T-helper 17 cell (primary cell): ENCODE data around the gene TMEM183A. TPM values are rescaled to one million over a fixed set of nuclear protein-coding genes. Genes with fewer than 3 reads are reported as not detected.

Experiments
- ATAC-seq: fragments of 150-1000 bp; cut with Tn5 transposase; 2 replicates; pipeline ENCODE4 v1.10.0; 2021; ENCODE audit warnings: mild to moderate bottlenecking, moderate library complexity
- DNase-seq, 3 donors: peaks; one replicate each; pipeline versions ENCODE4 v3.0.0 to v3.0.0-alpha.2; 2020 to 2021
- H3K9me3 ChIP-seq: one replicate; pipeline ENCODE4 v1.7.0; 2013; ENCODE audit warnings: low read length, mild to moderate bottlenecking; ENCODE audit not compliant: control insufficient read depth, poor library complexity, severe bottlenecking
- H3K27ac Mint-ChIP-seq: one replicate; pipeline ENCODE4 v1.8.0; 2022; ENCODE audit warnings: mild to moderate bottlenecking, moderate library complexity, mixed read lengths
- H3K27me3 Mint-ChIP-seq: one replicate; pipeline ENCODE4 v1.8.0; 2022; ENCODE audit warnings: mixed read lengths
- H3K36me3 Mint-ChIP-seq: one replicate; pipeline ENCODE4 v1.8.0; 2022; ENCODE audit warnings: low read depth, mixed read lengths
- H3K4me1 Mint-ChIP-seq: one replicate; pipeline ENCODE4 v1.8.0; 2022; ENCODE audit warnings: mild to moderate bottlenecking, mixed read lengths
- H3K4me3 Mint-ChIP-seq: one replicate; pipeline ENCODE4 v1.8.0; 2022; ENCODE audit warnings: mild to moderate bottlenecking, moderate library complexity, mixed read lengths
- total RNA-seq, 4 donors: library from RNA in 2 of 4; stranded (reverse) in 2 of 4; gene quantifications; one replicate each; pipeline ENCODE4 v1.2.3 and lab custom pipeline; 2022 to 2026

TMEM183A gene, protein sequence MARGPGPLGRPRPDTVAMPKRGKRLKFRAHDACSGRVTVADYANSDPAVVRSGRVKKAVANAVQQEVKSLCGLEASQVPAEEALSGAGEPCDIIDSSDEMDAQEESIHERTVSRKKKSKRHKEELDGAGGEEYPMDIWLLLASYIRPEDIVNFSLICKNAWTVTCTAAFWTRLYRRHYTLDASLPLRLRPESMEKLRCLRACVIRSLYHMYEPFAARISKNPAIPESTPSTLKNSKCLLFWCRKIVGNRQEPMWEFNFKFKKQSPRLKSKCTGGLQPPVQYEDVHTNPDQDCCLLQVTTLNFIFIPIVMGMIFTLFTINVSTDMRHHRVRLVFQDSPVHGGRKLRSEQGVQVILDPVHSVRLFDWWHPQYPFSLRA
- total RNA-seq (100 to 1,000 TPM; 118 to 130 TPM), total RNA-seq (lab: John Stamatoyannopoulos, UW) (92.0 to 94.7 reads per million in 2 donors)

DNA sequence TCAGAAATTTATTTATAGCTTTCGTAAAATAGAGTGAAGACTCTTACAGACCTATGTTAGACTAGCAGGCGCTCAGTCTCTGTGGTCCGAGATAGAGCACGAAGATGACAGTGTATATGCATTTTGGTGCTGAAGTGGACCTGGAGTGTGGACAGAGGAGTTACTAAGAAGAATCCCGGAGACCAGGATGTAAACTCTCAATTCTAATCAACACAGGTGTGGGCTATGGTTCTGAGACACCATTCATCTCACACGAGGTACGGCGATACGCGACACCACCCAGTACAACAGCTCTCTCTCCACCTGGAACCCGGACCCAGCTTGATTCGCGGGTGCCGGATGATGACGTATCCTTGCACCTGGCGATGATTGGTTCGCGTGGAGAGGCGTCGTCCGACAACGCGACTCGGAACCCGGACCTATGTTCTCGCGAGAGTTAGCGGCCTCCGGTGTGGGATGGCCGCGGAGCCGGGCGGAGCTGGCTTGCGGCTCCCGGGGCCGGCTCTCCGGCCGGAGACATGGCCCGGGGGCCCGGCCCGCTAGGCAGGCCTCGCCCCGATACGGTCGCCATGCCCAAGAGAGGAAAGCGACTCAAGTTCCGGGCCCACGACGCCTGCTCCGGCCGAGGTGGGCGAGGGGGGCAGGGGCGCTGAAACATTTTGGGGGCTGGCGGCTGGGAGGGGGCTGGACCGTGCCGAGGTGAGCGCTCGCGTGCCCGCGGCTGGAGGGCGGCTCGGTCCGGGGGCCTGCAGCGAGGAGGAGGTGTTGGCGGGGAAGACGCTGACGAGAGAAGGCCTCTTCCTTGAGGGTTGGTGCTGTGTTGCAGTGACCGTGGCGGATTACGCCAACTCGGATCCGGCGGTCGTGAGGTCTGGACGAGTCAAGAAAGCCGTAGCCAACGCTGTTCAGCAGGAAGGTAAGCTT, at the start of gene TMEM183A:
Gene TMEM183A, plus strand, starts transcription at position 427 of the 924 bp plus-strand sequence. Its CDS starts 92 bp downstream, at position 519.
- no peaks in the 10 kb centered on the region for H3K9me3 ChIP-seq
- peaks cover 25% of the 10 kb centered on the region for H3K4me1 Mint-ChIP-seq
- H3K27me3 Mint-ChIP-seq = no peaks in the 10 kb centered on the region
- ATAC-seq = peak; percentile 94
- H3K36me3 Mint-ChIP-seq = peaks cover 4% of the 10 kb centered on the region
- H3K27ac Mint-ChIP-seq = peak within 1 kb of the TSS; percentile 97
- peak within 1 kb of the TSS; percentile 95 for H3K4me3 Mint-ChIP-seq
- peak; percentile 83 to 87 (median 85) for DNase-seq

DNA sequence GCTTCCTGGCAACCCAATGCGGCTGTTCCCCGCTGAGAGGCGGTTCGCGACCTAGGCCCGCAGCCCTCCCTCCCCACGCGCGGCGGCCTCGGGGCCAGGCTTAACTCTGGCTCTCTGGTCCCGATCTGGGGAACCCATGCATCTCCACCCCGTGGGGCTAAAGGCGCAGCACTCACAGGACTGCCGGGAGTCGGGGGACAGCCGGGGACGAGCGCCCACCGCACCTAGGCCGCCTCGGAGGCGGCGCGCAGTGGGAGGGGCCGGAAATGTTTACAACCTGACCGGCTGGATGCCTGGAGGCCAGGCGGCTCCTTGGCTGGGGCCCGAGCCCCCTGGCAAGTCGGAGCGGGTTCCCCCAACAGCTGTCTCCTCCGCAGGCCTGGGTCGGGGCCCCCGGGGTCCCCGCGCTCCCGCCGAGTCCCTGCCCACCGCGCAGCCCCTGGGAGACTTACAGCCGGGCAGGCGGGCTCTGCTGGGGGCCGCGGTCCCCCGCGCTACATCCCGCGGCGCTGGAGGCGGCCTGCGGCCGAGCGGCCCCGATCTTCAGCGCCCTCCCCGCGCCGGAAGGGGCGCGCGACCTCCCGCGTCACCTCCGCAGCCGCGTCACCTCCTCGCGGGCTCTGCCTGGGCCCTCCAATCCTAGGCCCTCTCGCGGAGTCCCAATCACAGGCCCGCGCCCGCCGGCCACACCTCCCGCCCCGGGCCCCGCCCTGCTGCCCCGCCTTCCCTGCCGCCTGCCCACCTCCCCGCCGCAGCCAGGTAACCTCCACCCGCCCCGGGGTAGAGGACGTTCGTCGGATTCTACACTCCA, 49.2 kb upstream of the TMEM183A start, which contains the start of gene ADIPOR1:
Gene ADIPOR1, minus strand, starts transcription at position 580 of the 811 bp plus-strand sequence. CDS start 7,242 bp downstream, outside the sequence.
- ATAC-seq = peak; percentile 97
- Mint-ChIP-seq H3K27me3 (no peaks in the 10 kb centered on the region), H3K4me3 (peak within 1 kb of the TSS; percentile 98), H3K4me1 (peaks cover 32% of the 10 kb centered on the region), H3K27ac (peak within 1 kb of the TSS; percentile 98), H3K36me3 (peaks cover 2% of the 10 kb centered on the region)
- H3K9me3 ChIP-seq = no peaks in the 10 kb centered on the region
- peak; percentile 91 to 95 (median 95) for DNase-seq

DNA sequence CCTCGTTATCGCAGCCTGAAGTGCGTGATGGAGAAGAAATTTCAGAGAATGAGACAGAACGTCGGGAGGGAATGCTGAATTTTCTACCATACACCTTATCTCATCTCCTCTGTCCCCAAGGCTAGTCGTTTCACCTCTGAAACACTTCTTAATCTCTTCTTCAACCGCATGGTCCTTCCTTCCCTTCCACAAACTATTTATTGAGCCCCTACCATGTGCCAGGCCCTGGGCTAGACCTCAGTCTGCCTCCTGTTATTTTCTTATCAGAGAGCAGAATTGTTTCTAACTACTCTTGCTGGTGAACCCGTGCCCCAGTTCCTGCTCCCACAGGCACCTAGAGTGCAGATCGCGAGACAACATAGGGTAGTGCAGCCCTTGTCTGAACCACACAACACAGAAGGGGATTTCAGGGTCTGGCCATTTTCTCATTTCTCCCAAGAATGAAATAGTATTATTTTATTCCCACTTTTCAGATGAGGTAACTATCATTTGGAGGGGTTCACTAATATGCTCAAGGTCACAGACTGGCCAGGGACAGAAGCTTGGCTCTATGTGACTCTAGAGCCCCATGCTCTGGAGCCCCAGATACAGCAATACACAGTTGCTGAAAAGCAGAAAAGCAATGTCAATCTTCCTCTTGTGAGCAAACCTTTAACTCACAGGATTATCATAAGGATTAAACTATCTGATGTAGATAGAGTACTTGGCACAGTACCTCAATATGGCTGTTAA, 48.5 kb upstream of the TMEM183A start:
- DNase-seq (peak in 1 of 3 donors; percentile 11), ATAC-seq (peak; percentile 43)
- Mint-ChIP-seq H3K36me3 (peaks cover 4% of the 10 kb centered on the region), H3K27ac (peak overlapping the region; percentile 98), H3K4me3 (peak overlapping the region; percentile 98), H3K27me3 (no peaks in the 10 kb centered on the region), H3K4me1 (peaks cover 29% of the 10 kb centered on the region)
- no peaks in the 10 kb centered on the region for H3K9me3 ChIP-seq

DNA sequence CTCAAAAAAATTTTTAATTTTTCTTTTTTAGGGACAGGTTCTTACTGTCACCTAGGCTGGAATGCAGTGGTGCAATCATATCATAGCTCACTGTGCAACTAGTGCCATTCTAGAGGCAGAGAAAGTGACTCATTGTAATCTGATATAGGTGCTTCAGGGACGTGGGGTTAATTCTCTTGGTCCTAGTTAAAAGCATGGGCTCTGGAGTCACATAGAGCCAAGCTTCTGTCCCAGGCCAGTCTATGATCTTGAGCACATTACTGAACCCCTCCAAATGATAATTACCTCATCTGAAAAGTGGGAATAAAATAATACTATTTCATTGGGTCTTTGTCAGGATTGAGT, 47.9 kb upstream of the TMEM183A start:
- DNase-seq = no peak
- H3K9me3 ChIP-seq = no peaks in the 10 kb centered on the region
- H3K4me3 Mint-ChIP-seq = no peak overlapping the region
- peak overlapping the region; percentile 98 for H3K27ac Mint-ChIP-seq
- ATAC-seq = no peak
- H3K4me1 Mint-ChIP-seq = peaks cover 27% of the 10 kb centered on the region
- H3K27me3 Mint-ChIP-seq = no peaks in the 10 kb centered on the region
- peaks cover 4% of the 10 kb centered on the region for H3K36me3 Mint-ChIP-seq

DNA sequence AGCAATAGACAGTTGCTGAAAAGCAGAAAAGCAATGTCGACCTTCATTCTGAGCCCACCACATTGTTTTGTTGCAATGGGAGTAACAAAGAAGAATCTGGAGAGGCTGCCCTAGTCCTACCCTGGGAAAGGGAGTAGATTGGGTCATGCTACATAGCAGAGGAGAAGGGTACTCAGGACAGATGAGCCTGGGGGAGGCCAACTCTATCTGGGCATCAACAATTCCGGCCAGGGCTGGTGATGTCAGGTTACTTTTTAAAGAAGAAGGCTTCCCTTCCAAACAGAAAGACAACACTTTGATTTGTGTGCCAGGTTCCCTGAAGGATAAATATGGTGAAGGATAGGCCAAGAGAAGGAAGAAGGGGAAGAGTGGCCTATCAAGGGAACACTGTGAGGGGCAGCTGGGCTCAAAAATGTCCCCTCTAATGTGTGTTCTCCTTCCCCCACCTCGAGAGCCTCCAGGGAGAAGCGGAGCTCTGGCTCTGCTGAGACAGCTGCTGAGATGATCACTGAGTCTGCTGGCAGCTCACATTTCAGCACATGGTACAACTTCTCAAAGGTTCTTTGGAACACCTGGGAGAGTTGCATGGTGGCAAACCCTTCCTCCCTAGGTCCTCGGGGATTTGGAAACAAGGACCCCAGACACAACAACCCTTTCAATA, 45.8 kb upstream of the TMEM183A start:
- DNase-seq (no peak), ATAC-seq (no peak)
- Mint-ChIP-seq H3K27ac (no peak overlapping the region), H3K4me3 (no peak overlapping the region), H3K4me1 (peaks cover 29% of the 10 kb centered on the region), H3K36me3 (peaks cover 5% of the 10 kb centered on the region), H3K27me3 (no peaks in the 10 kb centered on the region)
- no peaks in the 10 kb centered on the region for H3K9me3 ChIP-seq

DNA sequence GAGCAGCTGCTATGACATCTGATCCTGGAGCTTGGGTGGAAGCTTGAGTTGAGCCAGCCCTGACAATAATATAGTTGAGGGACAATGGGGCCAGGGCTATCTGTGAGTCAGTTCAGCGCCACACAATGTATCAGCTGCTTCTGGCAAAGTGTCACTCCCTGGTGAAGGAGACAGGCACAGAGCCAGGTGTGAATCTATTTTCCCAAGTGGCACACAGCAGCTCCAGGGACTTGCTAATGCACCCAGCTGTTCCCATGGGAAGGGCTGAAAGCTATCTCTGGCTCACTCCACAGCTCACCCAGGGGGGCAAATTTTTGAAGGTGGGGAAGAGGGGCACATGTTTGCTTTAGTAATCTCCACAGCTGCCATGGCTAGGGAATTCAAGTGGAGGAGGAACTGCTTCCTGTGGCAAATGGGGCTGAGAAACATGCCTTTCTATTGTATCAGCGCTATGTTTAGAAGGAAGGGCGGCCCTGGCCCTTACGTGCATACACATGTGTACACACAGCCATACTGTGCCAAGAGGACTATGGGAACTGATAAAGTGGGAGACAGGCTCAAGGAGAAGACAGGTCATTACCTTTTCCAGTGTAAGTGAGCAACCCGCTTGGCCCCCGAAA, 42.3 kb upstream of the TMEM183A start:
- Mint-ChIP-seq H3K4me1 (peaks cover 32% of the 10 kb centered on the region), H3K4me3 (no peak overlapping the region), H3K27me3 (no peaks in the 10 kb centered on the region), H3K36me3 (peaks cover 5% of the 10 kb centered on the region), H3K27ac (peak overlapping the region; percentile 79)
- no peaks in the 10 kb centered on the region for H3K9me3 ChIP-seq
- ATAC-seq (no peak), DNase-seq (no peak)

DNA sequence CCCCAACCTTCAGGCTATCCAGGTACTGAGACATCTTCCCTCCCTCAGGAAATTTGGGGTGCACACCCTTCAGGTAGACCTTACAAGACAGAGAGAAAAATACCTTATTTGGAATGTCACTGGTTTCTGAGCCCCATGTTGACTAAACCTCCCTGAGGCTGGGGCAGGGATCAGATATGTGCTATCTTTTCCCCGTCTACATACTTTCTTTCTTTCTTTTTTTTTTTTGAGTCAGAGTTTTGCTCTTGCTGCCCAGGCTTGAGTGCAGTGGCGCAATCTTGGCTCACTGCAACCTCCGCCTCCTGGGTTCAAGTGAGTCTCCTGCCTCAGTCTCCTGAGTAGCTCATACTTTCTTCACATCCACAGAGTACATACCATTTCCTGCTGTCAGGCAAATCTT, 41.8 kb upstream of the TMEM183A start:
- DNase-seq = no peak
- no peaks in the 10 kb centered on the region for H3K27me3 Mint-ChIP-seq
- H3K36me3 Mint-ChIP-seq = peaks cover 5% of the 10 kb centered on the region
- no peaks in the 10 kb centered on the region for H3K9me3 ChIP-seq
- H3K4me3 Mint-ChIP-seq = no peak overlapping the region
- peaks cover 32% of the 10 kb centered on the region for H3K4me1 Mint-ChIP-seq
- ATAC-seq = no peak
- H3K27ac Mint-ChIP-seq = peak overlapping the region; percentile 79

DNA sequence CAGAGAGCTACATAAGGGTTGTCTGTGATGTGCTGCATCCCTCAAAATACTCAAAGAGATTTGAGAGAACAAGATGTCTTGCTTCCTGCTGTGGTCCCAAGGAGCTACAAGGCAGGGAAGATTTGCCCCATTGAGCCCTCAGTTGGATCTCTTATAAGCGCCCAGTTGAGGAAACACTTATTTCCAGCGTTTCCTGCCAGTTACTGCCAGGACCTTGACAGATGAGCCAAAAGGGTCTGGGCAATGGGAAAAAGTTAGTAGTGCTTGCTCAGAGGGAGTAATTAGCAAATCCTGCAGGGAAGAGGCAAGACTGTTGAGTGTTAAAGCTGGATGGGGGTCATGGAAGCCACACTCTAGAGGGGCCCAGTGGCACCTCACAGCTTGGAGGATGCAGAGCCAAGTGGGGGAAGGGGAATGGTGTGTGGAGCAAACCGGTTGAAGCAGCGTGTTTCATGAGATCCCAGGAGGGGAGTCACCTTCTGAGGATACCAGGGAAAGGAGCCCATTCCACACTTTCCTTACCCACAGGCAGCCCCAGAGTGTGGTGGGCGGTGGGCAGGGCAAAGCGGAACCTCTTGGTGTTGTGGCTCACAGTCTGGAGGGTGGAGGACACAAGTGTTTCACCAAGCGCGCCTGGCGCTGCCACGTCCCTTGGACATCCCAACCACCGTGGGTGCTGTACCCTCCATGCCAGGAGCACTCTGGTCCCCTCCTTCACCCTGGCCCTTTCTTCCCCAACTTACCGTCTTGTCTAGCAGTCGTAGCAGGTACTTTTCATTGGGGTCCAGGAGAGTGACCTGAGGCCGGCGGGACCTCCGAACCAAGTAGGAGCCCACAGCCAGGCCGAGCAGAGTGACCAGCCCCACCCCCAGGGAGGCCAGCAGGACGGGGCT, 40.9 kb upstream of the TMEM183A start:
- H3K9me3 ChIP-seq = no peaks in the 10 kb centered on the region
- Mint-ChIP-seq H3K27ac (peak overlapping the region; percentile 79), H3K27me3 (no peaks in the 10 kb centered on the region), H3K4me1 (peaks cover 32% of the 10 kb centered on the region), H3K4me3 (peak overlapping the region; percentile 88), H3K36me3 (peaks cover 5% of the 10 kb centered on the region)
- ATAC-seq (no peak), DNase-seq (no peak)

DNA sequence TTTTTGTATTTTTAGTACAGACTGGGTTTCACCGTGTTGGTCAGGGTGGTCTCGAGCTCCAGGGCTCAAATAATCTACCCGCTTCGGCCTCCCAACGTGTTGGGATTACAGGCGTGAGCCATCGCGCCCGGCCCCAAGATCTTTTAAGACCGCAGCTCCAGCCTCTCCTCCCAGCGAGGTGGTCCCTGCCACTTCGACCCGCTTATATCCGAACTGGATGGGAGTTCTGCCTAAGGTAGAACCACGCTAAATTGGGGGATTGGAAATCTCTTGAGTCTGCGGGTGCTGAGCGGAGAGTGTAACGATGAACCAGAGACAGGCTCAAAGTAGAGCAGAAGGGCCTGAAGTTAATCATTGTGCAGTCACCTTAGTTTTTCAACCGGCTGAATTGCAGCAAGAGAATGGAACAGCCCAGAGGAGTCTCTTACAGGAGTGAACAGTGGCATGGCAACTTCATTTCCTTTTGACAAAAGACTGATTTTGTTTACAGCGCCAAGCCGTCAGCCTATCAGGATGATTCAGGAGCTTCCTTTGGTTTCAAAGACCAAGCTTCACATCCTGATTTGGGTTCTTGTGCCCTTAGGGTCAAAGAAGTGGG, 39.4 kb upstream of the TMEM183A start:
- Mint-ChIP-seq H3K36me3 (peaks cover 5% of the 10 kb centered on the region), H3K27ac (peak overlapping the region; percentile 86), H3K4me3 (peak overlapping the region; percentile 87), H3K27me3 (no peaks in the 10 kb centered on the region), H3K4me1 (peaks cover 30% of the 10 kb centered on the region)
- peak; percentile 16 for ATAC-seq
- no peak for DNase-seq
- no peaks in the 10 kb centered on the region for H3K9me3 ChIP-seq

DNA sequence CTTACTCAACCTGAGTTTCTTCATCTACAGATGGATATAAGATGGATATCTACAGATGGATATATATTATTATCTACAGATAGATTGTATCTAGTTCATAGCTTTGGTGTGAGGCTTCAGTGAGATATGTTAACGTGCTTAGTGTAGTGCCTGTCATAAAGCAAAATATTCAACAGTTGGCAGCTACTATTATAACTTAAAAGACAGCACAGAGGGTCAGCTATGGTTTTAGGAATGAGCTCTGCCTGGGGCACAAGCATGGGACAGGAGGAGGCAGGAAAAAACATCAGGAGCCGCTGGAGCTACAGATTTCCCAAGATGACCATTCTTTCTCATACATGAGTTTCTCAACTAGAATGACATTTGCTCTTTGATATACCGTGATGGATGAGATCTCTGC, 38.8 kb upstream of the TMEM183A start:
- Mint-ChIP-seq H3K4me1 (peaks cover 30% of the 10 kb centered on the region), H3K27ac (peak overlapping the region; percentile 86), H3K36me3 (peaks cover 5% of the 10 kb centered on the region), H3K27me3 (no peaks in the 10 kb centered on the region), H3K4me3 (peak overlapping the region; percentile 87)
- DNase-seq (no peak), ATAC-seq (no peak)
- no peaks in the 10 kb centered on the region for H3K9me3 ChIP-seq
